Mesenchymal stem cell (in vitro differentiated cells and primary cell): ENCODE data around the gene IGFBP5.
A peak's percentile ranks its signal among the peaks of the same experiment; 100 is the strongest.

Source experiments
- DNase-seq: peaks from one replicate; pipeline ENCODE4 v3.0.0-alpha.2; 2013
- H2AFZ ChIP-seq: one replicate; pipeline ENCODE4 v1.6.1; 2013; ENCODE audit warnings: low read depth, mild to moderate bottlenecking, control low read depth, inconsistent platforms, low read length, moderate library complexity
- H2AK5ac ChIP-seq: 2 replicates; pipeline ENCODE4 v1.6.1; 2013; ENCODE audit warnings: low read length, moderate library complexity, mild to moderate bottlenecking, inconsistent platforms; ENCODE audit not compliant: severe bottlenecking
- H2BK120ac ChIP-seq: one replicate; pipeline ENCODE4 v1.6.1; 2013; ENCODE audit warnings: low read depth, mild to moderate bottlenecking, inconsistent platforms, low read length, moderate library complexity
- H2BK12ac ChIP-seq, 2 experiments: one replicate each; pipeline ENCODE4 v1.6.1; 2013; ENCODE audit warnings: inconsistent platforms in 2 of 2, low read length in 2 of 2, mild to moderate bottlenecking in 2 of 2, moderate library complexity in 2 of 2, control low read depth in 1 of 2
- H2BK15ac ChIP-seq: one replicate; pipeline ENCODE4 v1.6.1; 2013; ENCODE audit warnings: mild to moderate bottlenecking, low read depth, inconsistent platforms; ENCODE audit not compliant: poor library complexity, severe bottlenecking
- H2BK5ac ChIP-seq: 2 replicates; pipeline ENCODE4 v1.6.1; 2013; ENCODE audit warnings: low read depth, mild to moderate bottlenecking, low read length, control low read depth, inconsistent platforms; ENCODE audit not compliant: poor library complexity, severe bottlenecking
- H3K14ac ChIP-seq, 2 experiments: one replicate each; pipeline ENCODE4 v1.6.1; 2013; ENCODE audit warnings: inconsistent platforms in 2 of 2, low read length in 2 of 2, control low read depth in 1 of 2, mild to moderate bottlenecking in 1 of 2, moderate library complexity in 1 of 2
- H3K18ac ChIP-seq, 2 experiments: one replicate each; pipeline ENCODE4 v1.6.1; 2013; ENCODE audit warnings: inconsistent platforms in 2 of 2, low read length in 2 of 2, control low read depth in 1 of 2, low read depth in 1 of 2, mild to moderate bottlenecking in 1 of 2
- H3K23ac ChIP-seq, 2 experiments: one replicate each; pipeline ENCODE4 v1.6.1; 2013; ENCODE audit warnings: inconsistent platforms in 2 of 2, low read length in 2 of 2, mild to moderate bottlenecking in 2 of 2, moderate library complexity in 2 of 2, control low read depth in 1 of 2
- H3K27ac ChIP-seq: 2 replicates; pipeline ENCODE4 v1.5.1; 2013; ENCODE audit warnings: mild to moderate bottlenecking, moderate library complexity, low read length, control low read depth, inconsistent platforms; ENCODE audit not compliant: poor library complexity, severe bottlenecking
- H3K27me3 ChIP-seq, 2 experiments: 2 replicates each; pipeline versions ENCODE4 v1.6.1 to v1.7.0; 2013; ENCODE audit warnings: low read length in 2 of 2, mild to moderate bottlenecking in 2 of 2, moderate library complexity in 2 of 2, control low read depth in 1 of 2, inconsistent platforms in 1 of 2; ENCODE audit not compliant: control insufficient read depth in 1 of 2, insufficient read depth in 1 of 2
- H3K36me3 ChIP-seq, 2 experiments: 2 replicates each; pipeline versions ENCODE4 v1.6.1 to v1.7.0; 2013; ENCODE audit warnings: low read length in 2 of 2, control low read depth in 1 of 2, inconsistent platforms in 1 of 2, low read depth in 1 of 2, mild to moderate bottlenecking in 1 of 2; ENCODE audit not compliant: insufficient read depth in 2 of 2, control insufficient read depth in 1 of 2
- H3K4ac ChIP-seq, 2 experiments: one replicate each; pipeline ENCODE4 v1.6.1; 2013; ENCODE audit warnings: inconsistent platforms in 2 of 2, low read length in 2 of 2, mild to moderate bottlenecking in 2 of 2, moderate library complexity in 2 of 2, control low read depth in 1 of 2, low read depth in 1 of 2
- H3K4me1 ChIP-seq: 2 replicates; pipeline ENCODE4 v1.6.1; 2013; ENCODE audit warnings: low read depth, low read length, control low read depth; ENCODE audit not compliant: control insufficient read depth, insufficient read depth
- H3K4me2 ChIP-seq: 2 replicates; pipeline ENCODE4 v1.6.1; 2013; ENCODE audit warnings: low read length, mild to moderate bottlenecking, inconsistent platforms; ENCODE audit not compliant: poor library complexity, severe bottlenecking
- H3K4me3 ChIP-seq, 2 experiments: 2 replicates each; pipeline versions ENCODE4 v1.5.1 to v1.7.0; 2013; ENCODE audit warnings: low read length in 2 of 2, mild to moderate bottlenecking in 2 of 2, control low read depth in 1 of 2, low read depth in 1 of 2; ENCODE audit not compliant: insufficient read depth in 1 of 2
- H3K79me1 ChIP-seq: replicated peaks from 2 replicates; pipeline ENCODE4 v1.6.1; 2013; ENCODE audit warnings: mild to moderate bottlenecking, control low read depth, low read length, inconsistent platforms; ENCODE audit not compliant: poor library complexity, severe bottlenecking
- H3K9ac ChIP-seq: 2 replicates; pipeline ENCODE4 v1.7.0; 2013; ENCODE audit warnings: mild to moderate bottlenecking, low read length, moderate library complexity
- H3K9me3 ChIP-seq: 2 replicates; pipeline ENCODE4 v1.7.0; 2013; ENCODE audit warnings: mild to moderate bottlenecking, low read length; ENCODE audit not compliant: control insufficient read depth
- H4K8ac ChIP-seq: one replicate; pipeline ENCODE4 v1.6.1; 2013; ENCODE audit warnings: inconsistent platforms, mild to moderate bottlenecking, low read length, moderate library complexity
- H4K91ac ChIP-seq: one replicate; pipeline ENCODE4 v1.6.1; 2013; ENCODE audit warnings: mild to moderate bottlenecking, low read length, inconsistent platforms
- WGBS: methylation state at CpG from one replicate; pipeline ENCODE4 v1.1.7; 2013; ENCODE audit warnings: mixed read lengths; 5-methylcytosine and 5-hydroxymethylcytosine counted together

The IGFBP5 gene

GRCh38 chr2:216721141-216721540, 25.8 kb upstream of the IGFBP5 start:
- Histone ChIP-seq H2BK15ac (no peak overlapping the region), H3K14ac (no peak overlapping the region), H3K9me3 (no peaks in the 10 kb centered on the region), H3K27ac (no peak overlapping the region), H3K4ac (no peak overlapping the region), H4K8ac (no peak overlapping the region), H3K27me3 (peaks cover 0 to 14% of the 10 kb centered on the region in 2 experiments), H2BK5ac (no peak overlapping the region), H3K23ac (no peak overlapping the region), H3K79me1 (no peaks in the 10 kb centered on the region), H3K4me1 (no peaks in the 10 kb centered on the region), H2BK120ac (no peak overlapping the region), H2AFZ (no peak overlapping the region), H2BK12ac (no peak overlapping the region), H3K18ac (no peak overlapping the region), H3K4me2 (no peak overlapping the region), H3K4me3 (no peak overlapping the region), H2AK5ac (no peak overlapping the region), H3K9ac (no peak overlapping the region), H4K91ac (no peak overlapping the region), H3K36me3 (no peaks in the 10 kb centered on the region)
- WGBS = no CpG with 5 or more reads among the region's 1 CpG
- no peak for DNase-seq

- WGBS = 91% methylated on average over 4 of the region's 4 CpGs
- H3K27me3 ChIP-seq = peaks cover 0 to 16% of the 10 kb centered on the region in 2 experiments
Measured at GRCh38 chr2:216720722-216721121, 25.4 kb upstream of the IGFBP5 start.

GRCh38 chr2:216717907-216718615, 22.7 kb upstream of the IGFBP5 start:
- Histone ChIP-seq H2BK12ac (peak overlapping the region in 1 of 2 experiments; percentile 9), H3K36me3 (no peaks in the 10 kb centered on the region), H2BK120ac (no peak overlapping the region), H2AFZ (no peak overlapping the region), H4K8ac (no peak overlapping the region), H2BK15ac (no peak overlapping the region), H3K9me3 (no peaks in the 10 kb centered on the region), H3K4ac (no peak overlapping the region), H3K79me1 (no peaks in the 10 kb centered on the region), H3K4me1 (peaks cover 7% of the 10 kb centered on the region), H2AK5ac (no peak overlapping the region), H3K27me3 (peaks cover 0 to 10% of the 10 kb centered on the region in 2 experiments), H3K23ac (no peak overlapping the region), H4K91ac (no peak overlapping the region), H3K14ac (peak overlapping the region in 1 of 2 experiments; percentile 26), H2BK5ac (no peak overlapping the region), H3K27ac (no peak overlapping the region), H3K18ac (no peak overlapping the region), H3K4me2 (no peak overlapping the region), H3K4me3 (no peak overlapping the region), H3K9ac (no peak overlapping the region)
- 93% methylated on average over 8 of the region's 8 CpGs for WGBS
- DNase-seq = no peak

More at GRCh38 chr2:216720722-216721121, 25.4 kb upstream of the IGFBP5 start:
- Histone ChIP-seq H3K23ac (no peak overlapping the region), H3K4me2 (no peak overlapping the region), H3K14ac (no peak overlapping the region), H3K9ac (no peak overlapping the region), H3K79me1 (no peaks in the 10 kb centered on the region), H4K8ac (no peak overlapping the region), H2BK5ac (no peak overlapping the region), H3K18ac (no peak overlapping the region), H2AK5ac (no peak overlapping the region), H3K27ac (no peak overlapping the region), H2BK12ac (no peak overlapping the region), H3K4ac (no peak overlapping the region), H3K4me3 (no peak overlapping the region), H2AFZ (no peak overlapping the region), H3K4me1 (no peaks in the 10 kb centered on the region), H2BK120ac (no peak overlapping the region), H4K91ac (no peak overlapping the region), H3K9me3 (no peaks in the 10 kb centered on the region), H2BK15ac (no peak overlapping the region), H3K36me3 (no peaks in the 10 kb centered on the region)
- DNase-seq = no peak

- no peak overlapping the region for H3K14ac ChIP-seq
- H3K27me3 ChIP-seq = peaks cover 0 to 10% of the 10 kb centered on the region in 2 experiments
- no peak overlapping the region for H4K8ac ChIP-seq
- no peak overlapping the region for H2BK120ac ChIP-seq
- H2BK5ac ChIP-seq = no peak overlapping the region
- H3K9me3 ChIP-seq = no peaks in the 10 kb centered on the region
- no peak overlapping the region for H2AFZ ChIP-seq
- DNase-seq = no peak
- no peak overlapping the region for H3K4me3 ChIP-seq
- H2BK12ac ChIP-seq = no peak overlapping the region
- H3K4me2 ChIP-seq = no peak overlapping the region
- H3K27ac ChIP-seq = no peak overlapping the region
- H2AK5ac ChIP-seq = no peak overlapping the region
- no peaks in the 10 kb centered on the region for H3K79me1 ChIP-seq
- no peak overlapping the region for H3K9ac ChIP-seq
- no peak overlapping the region for H4K91ac ChIP-seq
- H3K23ac ChIP-seq = no peak overlapping the region
- H3K4me1 ChIP-seq = peaks cover 7% of the 10 kb centered on the region
- 38% methylated on average over 4 of the region's 4 CpGs for WGBS
- H3K4ac ChIP-seq = no peak overlapping the region
- H3K18ac ChIP-seq = no peak overlapping the region
- no peaks in the 10 kb centered on the region for H3K36me3 ChIP-seq
- no peak overlapping the region for H2BK15ac ChIP-seq
Measured at GRCh38 chr2:216717491-216717901, 22.1 kb upstream of the IGFBP5 start.
